Jurkat, Clone E6-1 (cell line): ENCODE results near the gene CST2. TPM values are rescaled to one million over a fixed set of nuclear protein-coding genes. Genes with fewer than 3 reads are reported as not detected.
"Not testable (repeated sequence)": the region's sequence is repeated elsewhere in the genome, so short reads cannot be mapped to it uniquely, and the experiment has no call there.

ENCODE experiments used
- DNase-seq: peaks from one replicate; pipeline ENCODE4 v3.0.0-alpha.2; 2011; ENCODE audit warnings: low read depth, low spot score
- H3K4me3 ChIP-seq: 2 replicates; pipeline ENCODE4 v1.5.1; 2011; ENCODE audit warnings: mild to moderate bottlenecking, low read length, control low read depth, moderate library complexity
- polyA plus RNA-seq: library from polyadenylated mRNA; unstranded; fragments of >200 nt; gene quantifications from one replicate; pipeline ENCODE4 v1.2.1, GENCODE V29; 2012; ENCODE audit warnings: missing spikeins; ENCODE audit not compliant: insufficient read length, insufficient read depth

Gene CST2, protein sequence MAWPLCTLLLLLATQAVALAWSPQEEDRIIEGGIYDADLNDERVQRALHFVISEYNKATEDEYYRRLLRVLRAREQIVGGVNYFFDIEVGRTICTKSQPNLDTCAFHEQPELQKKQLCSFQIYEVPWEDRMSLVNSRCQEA
- polyA plus RNA-seq, result not detected

DNA sequence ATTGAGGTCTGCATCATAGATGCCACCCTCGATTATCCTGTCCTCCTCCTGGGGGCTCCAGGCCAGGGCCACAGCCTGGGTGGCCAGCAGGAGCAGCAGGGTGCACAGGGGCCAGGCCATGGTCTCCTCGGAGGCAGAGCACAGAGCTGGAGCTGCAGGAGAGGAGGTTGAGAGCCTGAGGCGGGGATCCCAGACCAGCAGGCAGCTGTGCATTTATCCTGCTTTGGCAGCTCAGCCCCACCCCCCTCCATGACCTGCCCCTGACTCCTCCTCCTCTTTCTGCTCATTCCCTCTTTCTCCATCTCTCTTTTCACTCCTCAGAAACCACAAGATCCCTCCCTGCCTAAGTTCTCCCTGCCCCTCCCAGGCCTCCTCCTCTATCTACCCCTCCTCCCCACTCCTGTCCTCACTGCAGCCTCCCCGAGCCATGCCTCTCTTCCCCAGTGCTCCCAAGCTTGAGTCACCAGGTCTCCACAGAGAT, at the start of gene CST2:
Gene CST2 (minus strand): TSS at position 189 of the 481 bp plus-strand sequence. CDS start 69 bp downstream, at position 120.
- no peak for DNase-seq
- no peak within 1 kb of the TSS for H3K4me3 ChIP-seq

DNA sequence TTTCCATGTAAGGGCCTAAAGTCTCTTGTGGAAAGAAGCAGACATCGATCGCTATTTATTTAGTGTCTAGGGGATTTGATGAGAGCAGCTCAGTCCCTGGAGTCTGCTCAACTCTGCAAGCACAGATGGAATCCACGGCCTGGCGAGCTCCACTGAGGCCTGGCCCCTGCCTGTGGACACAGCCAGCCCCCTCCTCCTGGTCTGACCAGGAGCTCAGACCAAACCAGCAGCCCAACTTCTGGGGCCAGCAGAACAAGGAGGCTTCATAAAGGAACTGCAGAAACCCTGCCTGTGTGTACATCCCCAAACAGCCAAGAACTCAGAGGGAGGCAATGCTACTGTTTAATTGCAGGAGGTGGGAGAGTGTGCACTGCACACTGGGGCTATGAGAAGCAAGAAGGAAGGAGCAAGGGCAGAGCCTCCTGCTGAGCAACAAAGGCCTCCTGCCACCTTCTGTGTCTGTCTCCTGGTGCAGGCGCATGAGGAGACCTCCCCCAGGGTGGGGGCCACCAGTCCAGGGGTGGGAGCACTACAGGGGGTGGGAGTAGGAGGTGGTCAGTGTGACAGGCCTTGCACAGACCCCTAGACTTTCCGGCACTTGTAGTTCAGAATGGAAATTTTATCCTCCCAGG, 49.2 kb upstream of the CST2 start:
- H3K4me3 ChIP-seq, result no peak overlapping the region
- DNase-seq, result no peak

DNA sequence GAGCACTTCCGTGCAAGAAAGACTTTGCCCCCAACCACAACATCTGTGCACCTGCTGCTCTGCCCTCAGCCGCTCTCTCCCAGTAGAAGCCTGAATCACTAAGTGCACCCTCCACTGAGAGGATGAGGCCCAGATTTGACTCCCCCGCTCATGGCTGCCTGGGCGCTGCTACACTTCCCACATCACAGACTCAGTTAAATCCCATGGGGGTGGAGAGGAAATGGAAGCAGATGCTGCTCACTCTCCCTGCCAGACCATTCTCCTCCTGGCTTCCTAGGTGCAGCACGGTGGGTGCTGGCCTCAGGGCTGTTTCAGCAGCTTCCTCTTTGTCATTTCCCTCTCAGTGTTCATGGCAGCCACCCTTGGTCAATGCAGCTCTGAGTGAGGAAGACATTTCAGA, 48.2 kb upstream of the CST2 start:
- no peak overlapping the region; the same call in 1 of the 2 replicates for H3K4me3 ChIP-seq
- peak; percentile 96 for DNase-seq

DNA sequence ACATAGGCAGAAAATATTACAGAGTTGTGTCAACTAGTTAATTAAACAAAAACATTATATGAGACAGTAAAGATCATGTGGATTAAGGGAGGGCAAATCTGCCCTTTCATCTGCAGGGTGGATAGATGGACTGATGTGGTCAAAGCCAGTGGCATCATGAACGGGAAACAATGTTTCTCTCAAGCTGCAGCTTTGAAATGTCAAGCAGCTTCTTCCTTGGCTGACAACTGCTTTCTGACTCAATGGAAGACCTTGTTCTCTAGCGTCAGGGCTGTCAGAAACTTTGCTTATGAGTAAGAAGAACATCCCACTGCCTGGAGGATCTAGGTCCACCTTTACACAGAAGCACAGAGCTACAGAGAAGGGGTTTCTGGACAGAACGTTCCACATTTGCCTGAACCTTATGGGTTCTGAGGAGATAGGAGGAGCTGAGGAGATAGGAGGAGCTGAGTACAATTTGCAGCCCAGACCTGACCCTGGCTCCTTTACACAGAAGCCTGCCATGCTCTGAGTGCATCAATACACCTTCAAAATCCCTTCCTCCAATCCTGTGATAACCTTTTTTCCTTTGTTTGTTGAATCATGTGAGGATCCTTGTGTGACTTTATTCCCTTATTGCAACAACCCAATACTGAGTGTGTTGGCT, 47.0 kb upstream of the CST2 start:
- H3K4me3 ChIP-seq, result peak overlapping the region; percentile 16; the same call in 1 of the 2 replicates
- peak; percentile 82 for DNase-seq

DNA sequence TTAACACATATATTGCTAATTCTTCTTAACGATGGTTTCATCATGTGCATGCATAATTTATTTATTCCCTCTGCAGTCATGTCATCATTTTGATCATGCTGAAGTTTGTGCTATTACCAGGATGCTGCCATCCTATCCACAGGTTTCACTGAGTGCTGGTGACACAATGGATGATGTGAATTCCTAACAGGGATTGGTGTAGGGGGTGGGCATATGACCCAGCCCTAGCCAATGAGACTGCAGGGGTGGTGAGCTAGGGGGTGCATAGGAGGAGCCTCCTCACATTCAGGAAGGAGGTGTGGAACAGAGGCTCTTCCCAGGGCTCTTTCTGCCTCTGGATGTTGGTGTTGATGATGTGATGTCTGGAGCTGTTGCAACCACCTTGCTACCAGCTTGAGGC, 45.5 kb upstream of the CST2 start:
- DNase-seq, result no peak
- no peak overlapping the region for H3K4me3 ChIP-seq

DNA sequence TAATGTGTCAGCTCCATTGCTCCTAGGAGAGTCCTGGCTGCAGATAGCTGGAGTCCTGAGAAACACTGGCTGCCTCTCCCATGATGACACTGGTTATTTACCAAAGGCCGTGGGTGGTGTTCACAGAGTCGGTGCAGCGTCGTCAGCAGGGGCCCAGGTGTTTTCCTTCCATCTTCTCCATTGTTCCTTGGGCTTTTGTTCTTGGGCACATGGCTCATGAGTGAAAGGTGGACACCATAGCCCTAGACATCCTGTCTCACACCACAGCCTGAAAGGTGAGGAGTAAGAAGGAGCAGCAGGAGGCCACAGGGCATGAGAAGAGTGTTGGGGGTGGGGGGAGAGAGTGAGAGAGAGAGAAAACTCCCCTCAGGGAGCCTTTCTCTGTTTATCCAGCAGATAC, 43.9 kb upstream of the CST2 start:
- H3K4me3 ChIP-seq, result no peak overlapping the region
- no peak for DNase-seq

DNA sequence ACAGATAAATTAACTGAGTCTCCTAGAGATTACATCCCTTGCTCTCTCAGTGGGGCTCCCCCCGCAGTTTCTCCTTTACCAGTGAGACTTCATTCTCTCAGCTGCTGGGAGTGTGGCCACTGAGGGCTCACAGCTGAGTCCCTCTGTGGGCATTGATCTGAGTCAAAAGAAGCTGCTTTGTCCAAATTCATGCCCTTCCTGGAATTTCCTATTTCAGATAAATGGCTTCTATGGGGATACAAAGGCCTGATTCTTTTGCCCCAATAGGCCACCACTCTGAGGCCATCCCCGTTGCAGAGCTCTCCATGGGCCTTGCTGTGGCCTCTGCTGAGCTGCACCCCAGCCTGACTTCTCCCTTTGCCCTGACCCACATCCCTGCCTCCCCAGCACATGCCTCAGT, 43.0 kb upstream of the CST2 start:
- DNase-seq, result no peak
- no peak overlapping the region for H3K4me3 ChIP-seq

DNA sequence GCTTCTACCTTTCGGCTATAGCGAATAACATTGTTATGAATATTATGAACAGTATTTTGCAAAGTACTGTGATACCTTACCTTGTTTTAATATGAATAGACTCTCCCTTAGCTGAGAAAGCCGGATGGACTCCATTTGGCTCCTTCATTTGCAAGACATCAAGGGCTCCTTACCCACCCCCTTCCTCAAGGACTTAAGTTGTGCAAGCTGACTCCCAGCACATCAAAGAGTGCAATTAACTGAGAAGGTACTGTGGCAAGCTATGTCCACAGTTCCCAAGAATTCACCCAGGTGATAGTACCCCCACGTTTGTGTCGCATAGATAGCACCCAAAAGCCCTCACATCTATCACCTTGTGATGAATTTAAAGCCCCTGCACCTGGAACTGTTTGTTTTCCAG, 41.8 kb upstream of the CST2 start:
- DNase-seq, result no peak
- no peak overlapping the region for H3K4me3 ChIP-seq

DNA sequence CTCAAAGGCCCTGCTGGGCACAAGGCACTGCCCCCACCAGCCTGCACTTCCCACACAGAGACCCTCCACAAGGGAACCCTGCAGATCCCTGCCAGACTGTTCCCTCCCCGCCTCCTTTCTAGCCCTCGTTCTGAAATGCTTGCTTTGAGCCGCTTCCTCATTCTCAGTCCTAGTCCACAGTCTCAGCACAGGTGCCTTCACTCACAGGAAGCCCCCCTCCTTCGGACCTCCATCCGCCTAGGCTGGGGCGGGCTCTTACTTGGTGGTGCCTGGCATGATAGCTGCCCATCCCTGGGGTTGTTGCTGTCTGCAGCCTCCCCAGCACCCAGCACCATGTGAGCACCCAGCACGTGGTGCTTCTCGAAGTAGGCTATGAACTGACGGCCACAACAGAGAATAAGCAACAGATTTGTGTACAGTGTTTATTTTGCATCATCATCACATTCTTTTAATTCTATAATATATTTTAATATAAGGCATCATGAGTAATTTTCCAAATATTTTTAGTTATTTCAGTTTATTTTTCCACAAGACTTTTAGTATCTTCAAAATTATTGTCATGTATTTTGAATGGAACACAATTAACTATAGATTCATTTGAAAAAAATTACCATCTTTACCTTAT, 40.7 kb upstream of the CST2 start:
- no peak for DNase-seq
- no peak overlapping the region for H3K4me3 ChIP-seq

DNA sequence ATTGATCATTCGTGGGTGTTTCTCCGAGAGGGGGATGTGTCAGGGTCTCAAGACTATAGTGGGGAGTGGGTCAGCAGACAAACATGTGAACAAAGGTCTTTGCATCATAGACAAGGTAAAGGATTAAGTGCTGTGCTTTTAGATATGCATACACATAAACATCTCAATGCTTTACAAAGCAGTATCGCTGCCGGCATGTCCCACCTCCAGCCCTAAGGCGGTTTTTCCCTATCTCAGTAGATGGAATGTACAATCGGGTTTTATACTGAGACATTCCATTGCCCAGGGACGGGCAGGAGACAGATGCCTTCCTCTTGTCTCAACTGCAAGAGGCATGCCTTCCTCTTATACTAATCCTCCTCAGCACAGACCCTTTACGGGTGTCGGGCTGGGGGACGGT, 34.2 kb upstream of the CST2 start:
- not testable (repeated sequence) for DNase-seq, H3K4me3 ChIP-seq

DNA sequence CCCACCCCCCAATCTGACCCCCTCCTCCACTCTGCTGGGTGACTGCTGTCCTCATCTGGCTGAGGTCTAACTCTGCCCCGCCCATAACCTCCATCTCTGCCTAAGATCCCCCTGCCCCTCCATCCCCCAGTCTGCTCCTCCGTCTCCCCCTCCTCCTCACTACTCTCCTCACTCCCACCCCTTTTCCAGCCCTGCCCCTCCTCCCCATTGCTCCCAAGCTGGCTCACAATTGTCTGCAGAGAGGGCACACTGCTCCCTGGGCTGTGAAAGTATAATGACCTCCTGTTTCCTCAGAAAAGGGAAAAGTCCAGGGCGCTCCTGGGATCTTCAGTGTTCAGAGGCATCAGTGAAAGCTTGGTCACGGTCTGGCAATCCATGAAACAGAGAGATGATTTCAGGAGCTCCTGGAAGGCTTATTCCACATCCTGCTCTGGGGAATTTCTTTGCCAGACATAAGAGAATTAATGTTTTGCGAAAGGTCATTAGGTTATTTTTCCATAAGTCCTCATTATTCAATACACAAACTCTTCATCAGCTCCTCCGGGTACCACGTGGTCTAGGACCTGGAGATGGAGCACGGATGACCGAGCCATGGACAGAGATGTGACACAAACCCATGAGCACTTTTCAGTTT, 31.6 kb upstream of the CST2 start:
- no peak overlapping the region for H3K4me3 ChIP-seq
- DNase-seq, result no peak

DNA sequence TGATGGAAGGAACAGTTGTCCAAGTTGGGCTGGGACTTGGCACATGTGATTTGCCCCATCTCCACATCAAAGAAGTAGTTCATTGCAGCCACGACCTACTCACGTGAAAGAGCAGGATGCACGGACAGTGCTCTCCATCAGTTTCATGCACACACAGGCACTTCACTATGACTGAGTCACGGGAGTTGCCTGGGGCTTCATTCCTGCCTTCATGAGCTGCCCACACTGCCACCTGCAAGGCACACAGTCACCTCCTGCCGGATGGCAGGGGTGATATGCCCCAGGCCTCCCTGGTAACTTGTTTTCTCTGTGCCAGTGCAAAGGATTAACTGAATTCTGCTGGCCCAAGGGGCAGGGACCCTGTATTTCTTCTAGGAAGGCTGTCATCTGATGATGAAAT, 30.2 kb upstream of the CST2 start:
- H3K4me3 ChIP-seq, result no peak overlapping the region
- DNase-seq, result no peak

DNA sequence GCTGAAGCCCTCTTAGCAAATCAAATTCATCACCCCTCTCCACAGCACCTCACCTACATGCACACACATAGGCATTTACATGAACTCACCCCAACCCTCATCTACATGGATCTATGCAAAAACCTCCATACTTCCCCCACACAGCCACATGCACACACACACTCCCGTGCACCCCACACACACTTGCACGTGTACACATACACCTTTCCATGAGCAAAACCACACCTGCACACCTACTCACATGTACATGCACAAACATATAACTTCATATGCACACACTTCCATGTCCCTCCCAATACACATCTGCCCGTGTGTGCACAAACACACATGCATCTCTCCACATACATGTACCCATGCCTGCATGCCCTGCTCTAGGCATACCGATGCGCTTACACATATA, 29.7 kb upstream of the CST2 start:
- no peak overlapping the region for H3K4me3 ChIP-seq
- DNase-seq, result no peak

DNA sequence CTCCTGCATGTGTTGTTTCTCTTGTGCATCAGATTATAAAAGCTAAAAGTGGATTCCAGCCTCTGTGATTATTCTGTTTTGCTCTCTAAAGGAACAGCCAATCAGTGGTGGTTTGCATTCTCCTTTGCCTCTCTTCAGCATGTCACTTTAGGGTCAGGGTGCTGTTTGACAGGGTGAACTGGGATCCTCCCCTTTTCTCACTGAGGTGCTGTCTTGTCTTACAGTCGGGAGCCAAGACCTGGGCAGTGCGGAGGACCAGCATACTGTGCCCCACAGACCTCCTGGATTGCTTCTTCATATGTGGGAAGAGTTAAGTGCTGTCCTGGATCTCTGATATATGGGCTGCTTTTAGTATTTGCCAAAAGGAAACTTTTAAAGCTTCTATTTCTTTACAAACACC, 15.2 kb upstream of the CST2 start:
- DNase-seq, result no peak
- no peak overlapping the region for H3K4me3 ChIP-seq

DNA sequence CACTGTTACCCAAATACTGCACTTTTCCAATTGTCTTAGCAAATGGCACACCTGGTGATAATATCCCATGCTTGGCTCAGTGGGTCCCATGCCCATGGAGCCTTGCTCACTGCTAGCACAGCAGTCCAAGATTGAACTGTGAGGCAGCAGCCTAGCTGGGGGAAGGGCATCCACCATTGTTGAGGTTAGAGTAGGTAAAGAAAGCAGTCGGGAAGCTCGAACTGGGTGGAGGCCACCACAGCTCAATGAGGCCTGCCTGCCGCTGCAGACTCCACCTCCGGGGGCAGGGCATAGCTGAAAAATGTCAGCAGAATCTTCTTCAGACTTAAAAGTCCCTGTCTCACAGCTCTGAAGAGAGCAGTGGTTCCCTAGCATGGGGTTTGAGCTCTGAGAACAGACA, 9.2 kb upstream of the CST2 start:
- DNase-seq, result peak; percentile 36
- no peak overlapping the region for H3K4me3 ChIP-seq

DNA sequence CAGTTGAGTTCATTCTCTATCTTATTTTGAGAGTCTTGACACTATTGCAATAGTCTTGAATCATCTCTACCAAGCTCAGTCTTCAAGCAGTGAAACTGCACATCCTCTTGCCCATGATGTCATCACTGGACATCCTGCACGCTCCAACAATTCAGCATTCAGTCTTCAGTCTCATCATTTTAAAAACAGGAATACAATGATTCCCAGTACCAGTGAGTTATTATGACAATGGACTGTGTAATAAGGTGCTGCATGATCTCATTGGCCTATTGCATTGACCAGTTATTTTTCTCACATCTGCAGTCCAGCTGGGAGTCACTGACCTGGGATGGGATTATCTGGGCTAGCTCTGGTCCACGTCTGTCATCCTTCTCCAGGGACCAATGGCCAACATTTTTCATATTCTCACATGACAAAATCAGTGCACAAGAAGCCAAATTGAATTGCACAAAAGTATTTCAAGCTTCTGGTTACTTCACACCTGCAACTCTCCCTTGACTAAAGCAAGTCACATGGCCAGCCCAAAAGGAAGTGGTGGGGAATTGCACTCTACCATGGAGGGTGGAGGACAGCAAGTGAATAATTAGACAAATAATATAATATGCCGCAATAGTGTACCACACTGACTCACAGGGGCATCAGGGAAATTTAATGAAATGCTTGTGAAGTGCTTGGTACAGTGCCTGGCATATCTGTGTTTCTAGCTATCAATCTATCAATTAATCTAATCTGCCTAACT, 6.4 kb upstream of the CST2 start:
- no peak for DNase-seq
- H3K4me3 ChIP-seq, result no peak overlapping the region

DNA sequence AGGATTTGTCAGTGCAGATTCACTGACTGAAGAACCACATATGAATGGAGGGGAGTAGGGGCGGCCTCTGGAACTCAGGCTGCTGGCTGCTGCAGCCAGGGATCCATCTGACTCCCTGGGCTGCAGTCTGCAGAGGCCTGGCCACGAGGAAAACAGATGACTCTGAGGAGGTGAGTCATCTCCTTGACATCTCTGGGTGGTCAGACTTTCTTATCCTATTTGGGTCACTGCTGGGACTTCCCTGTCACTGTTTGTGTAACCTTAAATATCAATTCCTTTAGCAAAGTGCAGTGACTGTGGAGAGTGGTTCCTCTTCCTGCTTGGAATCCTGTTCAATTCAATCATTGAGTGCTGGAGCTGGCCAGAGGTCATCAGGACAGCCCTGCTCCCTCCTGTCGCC, 5.4 kb upstream of the CST2 start:
- not testable (repeated sequence) for DNase-seq, H3K4me3 ChIP-seq

DNA sequence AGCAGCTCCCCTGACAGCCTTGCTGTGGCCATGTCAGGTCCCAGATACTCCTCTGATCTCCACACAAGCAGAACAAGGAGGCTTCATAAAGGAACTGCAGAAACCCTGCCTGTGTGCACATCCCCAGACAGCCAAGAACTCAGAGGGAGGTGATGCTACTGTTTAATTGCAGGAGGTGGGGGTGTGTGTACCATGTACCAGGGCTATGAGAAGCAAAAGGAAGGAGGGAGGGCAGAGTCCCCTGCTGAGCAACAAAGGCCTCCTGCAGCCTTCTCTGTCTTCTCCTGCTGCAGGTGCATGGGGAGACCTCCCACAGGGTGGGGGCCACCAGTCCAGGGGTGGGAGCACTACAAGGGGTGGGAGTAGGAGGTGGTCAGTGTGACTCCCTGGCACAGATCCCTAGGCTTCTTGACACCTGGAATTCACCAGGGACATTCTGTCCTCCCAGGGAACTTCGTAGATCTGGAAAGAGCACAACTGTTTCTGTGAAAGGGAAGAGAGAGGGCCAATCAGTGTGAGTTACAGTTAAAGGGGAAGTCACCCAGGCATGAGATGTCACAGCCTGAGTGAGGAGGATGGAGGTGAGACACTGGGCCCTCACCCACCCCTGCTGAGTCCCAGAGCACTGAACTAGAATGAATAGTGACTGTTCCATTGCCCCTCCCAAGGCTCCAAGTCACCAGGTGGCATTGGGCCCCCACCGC, 2.8 kb downstream of the CST2 start:
- no peak overlapping the region for H3K4me3 ChIP-seq
- DNase-seq, result peak; percentile 31
